HepG2 (cell line): ENCODE results near the gene TMEM141.

ENCODE experiments used
- HNF4A ChIP-seq: sonication (generic); formaldehyde crosslinking; IDR thresholded peaks from 2 replicates; pipeline ENCODE4 v1.4.0; 2020; ENCODE audit warnings: missing genetic modification reagents
- ZC3H13 ChIP-seq: sonication (generic); formaldehyde crosslinking; IDR thresholded peaks from 2 replicates; pipeline ENCODE4 v1.8.1; 2023; ENCODE audit warnings: mild to moderate bottlenecking, missing genetic modification reagents, moderate library complexity
- TF ChIP-seq, protein P1 (sequence below): sonication (generic); formaldehyde crosslinking; IDR thresholded peaks from 2 replicates; pipeline ENCODE4 v1.5.0; 2020; ENCODE audit warnings: mild to moderate bottlenecking, missing genetic modification reagents, moderate library complexity

DNA sequence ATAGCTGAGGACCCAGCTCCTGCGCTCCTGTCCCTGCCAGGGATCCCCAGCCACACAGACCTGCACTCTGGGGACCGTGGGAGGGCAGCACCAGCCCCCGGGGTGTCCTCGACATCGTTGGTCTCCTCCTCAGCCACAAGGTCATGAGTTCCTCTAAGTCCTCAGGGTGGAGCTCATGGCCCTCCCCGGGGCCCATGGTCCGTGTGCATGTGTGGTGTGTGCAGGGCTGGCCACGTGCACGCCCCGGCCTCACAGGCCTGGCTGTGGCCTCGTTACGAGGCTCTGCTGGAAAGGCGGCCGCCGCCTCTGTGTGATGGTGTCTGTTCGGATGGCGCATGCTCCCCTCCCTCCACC, 35.0 kb downstream of the TMEM141 start:
- TF ChIP-seq ZC3H13 (CRISPR knock-in tag) (no peak), HNF4A (CRISPR knock-in tag) (no peak)
- TF ChIP-seq, protein P1, sequence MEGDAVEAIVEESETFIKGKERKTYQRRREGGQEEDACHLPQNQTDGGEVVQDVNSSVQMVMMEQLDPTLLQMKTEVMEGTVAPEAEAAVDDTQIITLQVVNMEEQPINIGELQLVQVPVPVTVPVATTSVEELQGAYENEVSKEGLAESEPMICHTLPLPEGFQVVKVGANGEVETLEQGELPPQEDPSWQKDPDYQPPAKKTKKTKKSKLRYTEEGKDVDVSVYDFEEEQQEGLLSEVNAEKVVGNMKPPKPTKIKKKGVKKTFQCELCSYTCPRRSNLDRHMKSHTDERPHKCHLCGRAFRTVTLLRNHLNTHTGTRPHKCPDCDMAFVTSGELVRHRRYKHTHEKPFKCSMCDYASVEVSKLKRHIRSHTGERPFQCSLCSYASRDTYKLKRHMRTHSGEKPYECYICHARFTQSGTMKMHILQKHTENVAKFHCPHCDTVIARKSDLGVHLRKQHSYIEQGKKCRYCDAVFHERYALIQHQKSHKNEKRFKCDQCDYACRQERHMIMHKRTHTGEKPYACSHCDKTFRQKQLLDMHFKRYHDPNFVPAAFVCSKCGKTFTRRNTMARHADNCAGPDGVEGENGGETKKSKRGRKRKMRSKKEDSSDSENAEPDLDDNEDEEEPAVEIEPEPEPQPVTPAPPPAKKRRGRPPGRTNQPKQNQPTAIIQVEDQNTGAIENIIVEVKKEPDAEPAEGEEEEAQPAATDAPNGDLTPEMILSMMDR (CRISPR knock-in tag) = no peak
